Mesenteric fat pad (tissue), 1 donor: ENCODE results near the gene KIF5B. TPM values are rescaled to one million over a fixed set of nuclear protein-coding genes. Genes with fewer than 3 reads are reported as not detected.
A peak's percentile ranks its signal among the peaks of the same experiment; 100 is the strongest.
"Not testable (repeated sequence)": the region's sequence is repeated elsewhere in the genome, so short reads cannot be mapped to it uniquely, and the experiment has no call there.

Experiments used
- DNase-seq: peaks from one replicate; pipeline ENCODE4 v3.0.0-alpha.2; 2020; ENCODE audit warnings: low spot score
- long read RNA-seq: library from polyadenylated mRNA; unstranded; transcript quantifications from one replicate; pipeline ENCODE4 v2.0.0, GENCODE V29; 2020
- total RNA-seq: library from RNA; stranded (reverse); fragmentation: NEBNext Ultra II Directional; extraction: Animal tissue kit (Norgen Biotek cat#: 25700); gene quantifications from one replicate; pipeline ENCODE4 v1.2.1, GENCODE V29; 2021
- donor health status: DM: yes; HTN: yes; CAD: no.

The KIF5B gene
- 116 TPM for total RNA-seq
- long read RNA-seq, full-length matches to known transcripts: 1 of 887 reads
- long read RNA-seq, partial matches to known transcripts: 830 of 887 reads
- long read RNA-seq, other reads (novel, unspliced or antisense): 56 of 887 reads

- peak; percentile 98 for DNase-seq
Observed at GRCh38 chr10:32056136-32057035, at the start of gene KIF5B. KIF5B (minus strand) TSS chr10:32056425; CDS start chr10:32055973, 452 bp downstream.

DNA sequence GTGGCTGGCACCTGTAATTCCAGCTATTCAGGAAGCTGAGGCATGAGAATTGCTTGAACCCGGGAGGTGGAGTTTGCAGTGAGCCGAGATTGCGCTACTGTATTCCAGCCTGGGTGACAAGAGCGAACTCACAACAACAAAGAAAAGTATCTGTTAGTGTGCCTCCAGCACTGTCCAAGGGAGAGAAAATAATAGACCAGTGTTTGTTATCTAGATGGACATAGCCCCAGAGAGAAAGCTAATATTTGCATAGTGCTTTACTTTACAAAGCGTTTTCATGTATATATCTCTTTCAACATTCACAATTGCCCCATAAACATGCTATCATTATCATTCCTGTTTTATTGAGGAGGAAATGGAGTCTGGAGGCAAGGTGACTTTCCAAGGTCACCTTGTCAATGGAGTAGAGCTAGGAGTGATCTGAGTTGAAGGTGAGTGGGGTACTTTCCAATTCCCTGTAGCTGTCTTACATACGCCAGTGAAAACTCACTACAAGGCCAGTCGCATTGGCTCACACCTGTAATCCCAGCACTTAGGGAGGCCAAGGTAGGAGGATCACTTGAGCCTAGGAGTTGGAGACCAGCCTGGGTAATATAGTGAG is 49.7 kb upstream of the KIF5B start:
- DNase-seq: no peak

DNA sequence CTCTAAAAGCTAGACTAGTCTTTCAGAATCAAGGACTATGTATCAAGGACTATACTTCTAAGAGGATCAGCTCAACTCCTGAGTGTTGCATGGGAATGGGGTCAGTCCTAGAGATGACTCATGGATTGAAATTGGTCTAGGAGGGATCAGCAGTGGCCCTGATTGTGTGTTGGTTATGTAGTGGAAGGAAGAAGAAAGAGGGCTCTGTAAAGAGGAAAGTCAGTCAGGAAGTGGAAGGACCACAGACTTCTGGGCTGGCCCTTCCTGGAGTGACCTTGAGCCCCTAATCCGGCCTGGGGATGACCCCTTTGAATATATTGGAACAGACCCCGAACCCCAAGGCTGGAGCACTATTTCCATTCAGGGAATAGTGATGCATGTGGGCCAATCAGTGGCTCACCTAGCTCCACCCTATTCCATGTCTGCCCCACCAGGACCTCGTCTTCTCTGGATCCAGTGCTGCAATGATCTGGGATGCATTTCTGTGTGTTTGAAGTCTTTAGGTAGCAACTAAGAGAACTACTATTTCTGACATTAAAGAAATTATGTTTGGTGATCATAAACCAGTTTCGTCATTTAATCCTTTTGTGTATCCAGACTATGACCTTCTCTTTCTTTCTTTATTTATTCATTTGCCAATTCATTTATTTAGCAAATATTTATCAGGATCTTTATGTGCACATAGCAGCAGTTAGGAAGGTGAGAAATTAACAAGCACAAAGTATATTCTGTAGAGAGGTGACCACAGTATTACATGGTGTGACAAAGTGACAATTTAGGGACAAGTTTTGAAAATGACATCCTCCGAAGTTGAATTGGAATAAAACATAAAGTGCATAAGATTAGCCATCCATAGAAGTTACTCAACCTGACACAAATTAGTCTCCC is 48.6 kb upstream of the KIF5B start:
- no peak for DNase-seq

DNA sequence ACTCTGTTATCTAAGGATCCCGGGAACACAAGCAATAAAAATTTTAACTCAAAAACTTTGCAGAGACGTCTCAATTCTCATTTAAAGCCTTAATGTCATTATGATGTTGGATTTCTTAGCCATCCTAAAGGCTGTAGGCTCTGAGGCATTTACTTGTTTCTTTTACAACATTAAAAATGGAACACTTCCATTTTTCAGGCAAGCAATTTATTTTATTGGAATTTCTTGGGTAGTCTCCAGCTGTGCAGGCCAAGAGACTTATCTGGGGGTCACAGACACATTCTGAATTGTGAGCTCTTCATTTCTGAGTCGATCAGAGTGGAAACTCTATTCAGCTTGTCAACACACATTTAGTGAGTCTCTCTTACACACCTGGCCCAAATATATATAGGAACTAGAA is 48.0 kb upstream of the KIF5B start:
- DNase-seq: no peak

GRCh38 chr10:32103721-32104120 is 47.5 kb upstream of the KIF5B start:
- DNase-seq: no peak

- not testable (repeated sequence) for DNase-seq
Observed at GRCh38 chr10:32098566-32099259, 42.5 kb upstream of the KIF5B start.

DNA sequence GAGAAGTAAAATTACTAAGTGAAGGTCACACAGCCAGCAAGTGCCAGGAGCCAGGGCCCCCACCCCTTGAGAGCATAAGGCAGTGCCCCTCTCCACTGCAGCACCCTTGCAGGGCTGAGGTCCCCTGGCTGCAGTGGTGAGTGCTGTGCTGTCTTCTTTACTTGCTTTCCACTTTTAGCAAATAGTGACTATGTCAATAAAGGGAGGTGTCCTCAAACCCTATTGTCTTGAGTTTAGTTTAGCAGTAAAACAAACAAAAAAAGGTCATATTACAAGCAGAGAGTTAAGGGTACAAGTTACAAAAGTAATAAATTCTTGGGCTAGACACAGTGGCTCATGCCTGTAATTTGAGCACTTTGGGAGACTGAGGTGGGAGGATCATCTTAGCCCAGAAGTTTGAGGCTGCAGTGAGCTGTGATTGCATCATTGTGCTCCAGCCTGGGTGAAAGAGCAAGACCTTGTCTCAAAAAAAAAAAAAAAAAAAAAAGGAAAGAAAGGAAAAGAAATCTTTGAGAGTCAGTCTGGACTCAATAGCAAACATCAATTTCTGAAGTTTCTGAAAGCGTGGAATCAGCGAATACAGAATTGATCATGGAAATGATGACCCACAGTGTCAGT is 39.0 kb upstream of the KIF5B start:
- no peak for DNase-seq

- no peak for DNase-seq
Observed at GRCh38 chr10:32093650-32094049, 37.4 kb upstream of the KIF5B start.

DNA sequence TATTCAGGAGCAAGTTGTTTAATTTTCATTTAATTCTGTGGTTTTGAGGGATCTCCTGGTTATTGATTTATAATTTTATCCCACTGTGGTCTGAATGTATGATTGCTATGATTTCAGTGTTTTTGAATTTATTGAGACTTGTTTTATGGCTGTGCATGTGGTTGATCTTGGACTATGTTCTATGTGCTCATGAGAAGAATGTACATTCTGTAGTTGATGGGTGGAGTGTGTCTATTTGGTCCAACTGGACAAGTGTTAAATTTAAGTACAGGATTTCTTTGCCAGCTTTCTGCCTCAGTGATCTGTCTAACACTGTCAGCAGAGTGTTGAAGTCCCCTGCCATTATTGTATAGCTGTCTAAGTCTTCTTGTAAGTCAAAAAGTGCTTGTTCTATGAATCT is 34.8 kb upstream of the KIF5B start:
- DNase-seq: no peak

- no peak for DNase-seq
Observed at GRCh38 chr10:32084185-32084851, 28.1 kb upstream of the KIF5B start.

DNA sequence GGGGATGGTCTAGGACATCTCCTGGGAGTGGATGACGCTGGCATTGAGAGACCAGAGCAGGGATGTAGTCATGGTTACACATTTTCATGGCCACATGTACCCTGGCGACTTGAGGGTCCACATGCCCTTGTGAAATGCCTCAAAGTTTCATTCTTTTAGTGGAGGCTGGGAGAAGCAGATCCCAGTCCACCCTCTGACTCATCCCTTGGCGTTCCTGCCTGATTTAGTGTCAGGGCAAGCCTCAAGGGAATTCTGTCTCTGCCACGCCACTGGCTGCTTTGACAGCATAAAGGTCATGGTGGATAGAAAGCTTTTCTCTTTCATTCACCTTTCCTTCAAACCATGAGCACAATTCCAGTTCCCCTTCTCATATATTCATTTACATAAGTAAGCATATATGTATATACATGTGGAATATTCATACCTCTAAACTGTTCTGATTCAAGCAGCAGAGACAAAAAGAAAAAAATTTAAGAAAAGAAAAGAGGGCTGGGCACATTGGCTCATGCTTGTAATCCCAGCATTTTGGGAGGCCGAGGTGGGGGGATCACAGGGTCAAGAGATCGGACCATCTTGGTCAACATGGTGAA is 21.8 kb upstream of the KIF5B start:
- no peak for DNase-seq

GRCh38 chr10:32073659-32074058 is 17.4 kb upstream of the KIF5B start:
- DNase-seq: no peak

DNA sequence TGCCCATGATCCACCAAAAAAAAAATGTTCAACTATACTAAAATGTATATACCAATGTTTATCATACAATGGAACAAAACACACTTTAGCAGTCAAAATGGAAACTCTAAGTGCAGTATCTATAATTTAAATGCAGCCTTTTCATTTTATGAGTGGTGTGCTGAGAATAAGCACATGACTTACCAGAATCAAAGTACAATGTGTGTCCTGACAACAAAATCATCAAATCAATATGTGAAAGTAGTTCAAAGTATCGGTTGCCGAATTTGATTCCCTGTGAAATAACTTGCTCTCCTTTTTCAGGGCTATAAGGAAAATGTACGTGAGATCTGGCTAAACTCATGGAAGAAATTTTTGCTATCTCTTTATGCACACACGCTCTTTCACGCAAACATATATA is 16.9 kb upstream of the KIF5B start:
- no peak for DNase-seq

DNA sequence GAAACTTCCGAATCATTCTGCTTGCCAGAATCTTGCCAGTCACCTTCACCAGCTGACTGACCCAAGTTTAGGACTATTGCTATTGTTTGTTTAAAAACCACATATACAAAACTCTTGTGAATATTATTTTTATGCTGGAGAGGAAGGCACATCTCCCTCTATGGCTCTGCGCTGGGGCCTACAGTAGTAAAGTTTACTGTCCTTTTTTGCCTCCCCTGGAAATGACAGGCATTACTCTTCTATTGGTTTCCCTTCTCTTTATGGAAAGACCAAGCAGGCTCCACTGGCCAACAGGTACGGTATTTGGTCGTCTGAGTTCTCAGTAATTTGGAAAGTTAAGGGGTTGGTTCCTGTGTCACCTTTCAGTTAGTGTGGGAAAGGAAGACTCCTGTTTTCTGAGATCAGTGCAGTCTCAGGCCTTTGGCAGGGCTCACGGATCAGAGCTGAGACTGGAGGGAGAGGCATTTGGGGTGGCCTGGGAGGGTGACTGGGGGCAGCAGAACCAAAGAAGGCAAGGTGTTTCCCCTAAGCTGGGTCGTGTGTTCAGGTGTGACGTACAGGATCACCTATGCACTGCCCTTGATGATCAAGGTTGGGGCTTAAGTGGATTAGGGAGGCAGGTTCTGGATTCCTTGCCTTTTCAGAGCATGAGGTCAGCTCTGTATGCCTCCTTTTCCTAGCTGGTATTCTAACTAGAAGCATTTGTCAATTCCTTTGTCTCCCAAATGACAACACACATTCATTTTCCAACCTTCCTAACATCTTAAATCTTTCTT is 16.0 kb upstream of the KIF5B start:
- DNase-seq: no peak

DNA sequence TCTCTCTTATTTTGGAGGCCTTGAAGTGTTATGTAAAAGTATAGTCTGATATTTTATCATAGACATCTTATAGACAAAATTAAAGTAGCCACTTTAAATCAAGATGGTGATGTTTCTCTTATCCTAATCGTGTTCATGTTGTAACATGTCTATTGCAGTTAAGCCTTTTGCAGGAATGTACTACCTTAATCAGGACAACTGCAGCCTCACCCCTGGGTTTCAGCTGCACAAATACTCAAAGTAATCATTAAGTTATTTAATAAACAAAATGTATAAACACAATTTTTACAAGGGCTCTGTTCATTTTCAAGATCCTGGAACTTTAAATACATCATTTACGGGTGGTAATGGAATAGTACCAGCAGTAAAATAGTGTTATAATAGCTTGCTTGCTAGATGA is 14.4 kb upstream of the KIF5B start:
- DNase-seq: no peak

GRCh38 chr10:32068569-32068968 is 12.3 kb upstream of the KIF5B start:
- no peak for DNase-seq

- DNase-seq: not testable (repeated sequence)
Observed at GRCh38 chr10:32067931-32068330, 11.7 kb upstream of the KIF5B start.

GRCh38 chr10:32065856-32066255 is 9.6 kb upstream of the KIF5B start:
- DNase-seq: no peak

GRCh38 chr10:32061440-32061839 is 5.2 kb upstream of the KIF5B start:
- no peak for DNase-seq
